RKO (cell line): ENCODE results near the gene IDI1.
"Not testable (repeated sequence)": the region's sequence is repeated elsewhere in the genome, so short reads cannot be mapped to it uniquely, and the experiment has no call there.

Source experiments
- DNase-seq: peaks from one replicate; pipeline ENCODE4 v3.0.0-alpha.2; 2016; ENCODE audit warnings: low spot score

The IDI1 gene

GRCh38 chr10:1034758-1035157, 14.2 kb downstream of the IDI1 start:
- no peak for DNase-seq

- no peak for DNase-seq
These were observed 15.3 kb downstream of the IDI1 start for GRCh38 chr10:1033601-1034000.

GRCh38 chr10:1029838-1030237, 19.1 kb downstream of the IDI1 start:
- DNase-seq = no peak

- DNase-seq = no peak
These were observed 22.3 kb downstream of the IDI1 start for GRCh38 chr10:1026578-1026977.

GRCh38 chr10:1025683-1026082, 23.2 kb downstream of the IDI1 start, which contains the start of gene IDI2:
IDI2 (minus strand) TSS chr10:1025859; CDS start chr10:1024723, 1,136 bp downstream.
- DNase-seq = no peak

- DNase-seq = no peak
These were observed 24.8 kb downstream of the IDI1 start for GRCh38 chr10:1024103-1024502.

- DNase-seq = no peak
These were observed 26.5 kb downstream of the IDI1 start for GRCh38 chr10:1022413-1022812.

GRCh38 chr10:1020958-1021357, 28.0 kb downstream of the IDI1 start:
- DNase-seq = no peak

- DNase-seq = no peak
These were observed 28.5 kb downstream of the IDI1 start for GRCh38 chr10:1020460-1020859.

- DNase-seq = no peak
These were observed 29.6 kb downstream of the IDI1 start for GRCh38 chr10:1019362-1019761.

- DNase-seq = no peak
These were observed 33.2 kb downstream of the IDI1 start for GRCh38 chr10:1015688-1016087.

GRCh38 chr10:1011696-1012095, 37.2 kb downstream of the IDI1 start:
- no peak for DNase-seq

- DNase-seq = no peak
These were observed 38.2 kb downstream of the IDI1 start for GRCh38 chr10:1010703-1011102.

GRCh38 chr10:1009947-1010346, 39.0 kb downstream of the IDI1 start:
- not testable (repeated sequence) for DNase-seq

- DNase-seq = no peak
These were observed 39.8 kb downstream of the IDI1 start for GRCh38 chr10:1009071-1009494.

- DNase-seq = no peak
These were observed 41.3 kb downstream of the IDI1 start for GRCh38 chr10:1007583-1007982.

GRCh38 chr10:1006573-1006972, 42.3 kb downstream of the IDI1 start:
- DNase-seq = no peak

- no peak for DNase-seq
These were observed 44.8 kb downstream of the IDI1 start for GRCh38 chr10:1003884-1004670.

- no peak for DNase-seq
These were observed 46.4 kb downstream of the IDI1 start for GRCh38 chr10:1002425-1003006.

GRCh38 chr10:997266-998022, 51.5 kb downstream of the IDI1 start:
- no peak for DNase-seq

GRCh38 chr10:996031-996430, 52.9 kb downstream of the IDI1 start:
- no peak for DNase-seq

- DNase-seq = no peak
These were observed 53.4 kb downstream of the IDI1 start for GRCh38 chr10:995559-995926.
